NCI-H2171 treated with DMSO at 0.1 percent for 48 hours (cell line): ENCODE data around the gene ETFA.
"Not testable (repeated sequence)": the region's sequence is repeated elsewhere in the genome, so short reads cannot be mapped to it uniquely, and the experiment has no call there.

Source experiments
- DNase-seq: peaks from one replicate; lab custom pipeline; 2025; lab: John Stamatoyannopoulos, UW

The ETFA gene

DNA sequence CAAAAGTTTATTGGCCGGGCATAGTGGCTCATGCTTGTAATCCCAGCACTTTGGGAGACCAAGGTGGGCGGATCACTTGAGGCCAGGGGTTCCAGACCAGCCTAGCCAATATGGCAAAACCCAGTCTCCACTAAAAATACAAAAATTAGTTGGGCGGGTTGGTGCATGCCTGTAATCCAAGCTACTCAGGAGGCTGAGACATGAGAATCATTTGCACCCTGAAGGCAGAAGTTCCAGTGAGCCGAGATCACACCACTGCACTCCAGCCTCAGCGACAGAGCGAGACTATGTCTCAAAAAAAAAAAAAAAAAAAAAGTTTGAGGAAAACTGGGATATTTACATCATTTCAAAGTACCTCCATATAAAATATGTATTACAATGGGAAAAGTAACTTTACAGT, 40.4 kb downstream of the ETFA start:
- DNase-seq, result no peak

DNA sequence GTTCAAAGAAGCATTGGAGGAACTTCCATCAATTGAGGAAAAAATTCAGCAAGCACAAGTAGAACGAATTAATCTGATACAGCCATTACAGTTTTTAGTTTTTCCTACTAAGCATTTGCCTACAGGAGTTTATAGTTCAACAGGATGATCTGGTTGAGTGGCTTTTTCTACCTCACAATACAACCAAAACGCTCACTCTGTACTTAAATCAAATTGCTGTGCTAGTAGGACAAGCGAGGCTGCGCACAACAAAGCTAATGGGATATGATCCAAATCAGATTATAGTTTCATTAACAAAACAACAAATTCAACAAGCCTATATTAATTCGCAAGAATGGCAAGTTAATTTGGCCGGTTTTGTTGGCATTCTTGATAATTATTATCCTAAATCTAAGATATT, 44.2 kb downstream of the ETFA start:
- DNase-seq, result no peak

DNA sequence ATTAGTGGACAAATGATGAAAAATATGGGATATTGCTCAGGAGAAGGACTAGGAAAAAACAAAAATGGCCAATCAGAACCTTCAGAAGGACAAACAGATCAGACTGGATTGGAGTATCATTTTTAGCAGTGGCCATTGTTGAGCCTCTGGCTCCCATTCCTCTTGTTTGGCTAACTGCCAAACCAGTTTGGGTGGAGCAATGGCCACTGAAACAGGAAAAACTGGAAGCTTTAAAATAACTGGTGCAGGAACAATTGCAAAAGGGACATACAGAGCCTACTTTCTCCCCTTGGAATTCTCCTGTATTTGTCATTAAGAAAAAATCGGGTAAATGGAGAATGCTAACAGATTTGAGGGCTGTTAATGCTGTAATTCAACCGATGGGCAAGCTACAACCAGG, 45.5 kb downstream of the ETFA start:
- not testable (repeated sequence) for DNase-seq

DNA sequence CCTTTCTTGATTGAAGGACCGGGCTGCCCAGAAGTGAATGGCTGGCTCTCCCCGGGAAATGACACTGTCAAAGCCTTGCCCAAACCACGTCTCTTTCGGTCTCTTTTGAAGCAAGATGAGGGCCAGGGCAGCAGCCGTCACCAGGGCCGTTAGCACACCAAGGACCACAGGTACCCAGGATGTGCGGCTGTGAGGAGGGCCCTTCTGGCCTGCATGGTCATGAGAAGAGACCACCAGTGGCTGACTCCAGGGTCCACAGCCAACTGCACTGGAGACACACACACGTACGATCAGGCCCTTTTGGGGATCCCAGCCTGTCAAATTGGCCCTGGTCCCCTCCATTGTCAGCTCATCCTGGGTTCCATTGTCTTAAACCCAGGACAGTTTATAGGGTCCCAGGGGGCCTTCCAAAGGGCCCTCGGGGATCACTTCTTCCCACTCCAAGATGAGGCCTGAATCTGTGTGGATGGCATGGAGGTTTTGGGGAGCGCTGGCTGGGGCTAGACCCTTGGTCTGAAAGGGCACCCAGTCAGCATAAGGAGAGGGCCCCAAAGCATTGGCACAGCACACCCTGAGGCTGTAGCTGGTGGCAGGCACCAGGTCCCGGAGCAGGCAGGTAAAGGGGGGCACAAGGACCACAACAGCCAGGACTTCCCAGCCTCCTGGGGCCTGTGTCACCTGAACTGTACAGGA, 50.9 kb downstream of the ETFA start:
- no peak for DNase-seq

DNA sequence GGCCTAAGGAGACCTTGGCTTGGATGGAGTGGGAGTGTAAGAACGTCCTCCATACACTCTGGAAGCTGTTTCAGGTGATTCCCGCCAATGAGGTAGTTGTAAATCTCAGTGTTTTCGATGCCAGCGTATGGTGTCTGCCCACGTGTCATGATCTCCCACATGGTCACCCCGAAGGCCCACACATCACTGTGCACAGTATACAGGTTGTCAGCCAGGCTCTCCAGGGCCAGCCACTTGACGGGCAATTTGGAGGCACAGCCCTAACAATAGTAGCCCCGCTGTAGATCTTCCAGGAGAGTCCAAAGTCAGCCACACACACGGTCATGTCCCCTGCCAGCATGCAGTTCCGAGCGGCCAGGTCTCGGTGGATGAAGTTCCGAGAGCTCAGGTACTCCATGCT, 51.9 kb downstream of the ETFA start:
- no peak for DNase-seq

DNA sequence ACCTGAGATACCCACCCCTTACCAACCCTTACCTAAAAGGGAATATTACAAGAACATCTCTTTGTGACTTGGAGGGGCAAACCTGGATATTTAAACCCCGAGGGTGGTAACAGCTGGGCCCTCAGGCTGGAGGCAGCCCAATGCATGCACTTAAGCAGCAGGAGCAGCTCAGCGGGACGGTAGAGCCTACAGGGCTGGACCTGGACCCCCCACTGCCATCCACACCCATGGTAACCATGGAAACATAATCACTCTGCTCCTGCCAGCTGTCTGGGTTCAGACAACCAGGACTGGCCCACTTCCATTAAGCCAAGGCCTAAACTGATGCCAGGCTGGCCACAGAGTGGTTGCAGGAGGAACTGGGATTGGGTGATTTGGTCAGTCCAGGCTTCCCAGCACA, 52.8 kb downstream of the ETFA start:
- peak; percentile 46 for DNase-seq

DNA sequence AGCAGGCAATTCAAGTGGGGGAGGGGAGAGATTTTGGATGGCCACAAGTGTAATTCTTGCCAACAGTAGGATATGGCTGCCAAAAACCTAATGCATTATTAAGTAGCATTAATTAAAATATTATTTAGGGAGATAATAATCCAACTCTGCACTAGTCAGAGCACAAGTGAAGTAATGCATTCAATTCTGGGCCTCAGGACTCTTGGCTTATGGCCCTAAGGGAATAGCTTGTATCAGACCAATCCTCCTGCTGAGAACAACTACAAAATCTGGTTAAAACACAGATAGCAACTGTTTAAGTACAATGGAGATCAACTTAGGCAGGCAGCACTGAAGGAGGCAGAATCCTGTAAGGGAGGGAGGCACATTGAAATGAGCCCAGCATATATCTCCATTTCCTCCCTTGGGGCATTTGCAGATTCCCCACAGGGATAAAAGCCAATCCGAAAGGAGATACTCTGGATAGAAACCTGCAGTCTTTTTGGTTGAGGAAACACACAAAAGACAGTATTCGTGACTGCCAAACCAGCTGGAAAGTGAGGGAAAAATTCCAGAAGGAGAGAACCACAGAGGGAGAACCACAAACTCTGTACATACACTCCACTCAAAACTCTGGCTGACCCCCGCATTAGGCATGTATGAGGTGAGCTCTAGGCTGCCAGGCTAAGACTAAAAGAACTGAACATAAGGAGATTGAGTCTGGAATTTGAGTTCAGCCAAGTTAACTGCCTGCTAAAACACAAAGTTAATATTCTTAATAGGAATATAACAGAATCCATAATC, 57.4 kb downstream of the ETFA start:
- DNase-seq, result peak; percentile 79

DNA sequence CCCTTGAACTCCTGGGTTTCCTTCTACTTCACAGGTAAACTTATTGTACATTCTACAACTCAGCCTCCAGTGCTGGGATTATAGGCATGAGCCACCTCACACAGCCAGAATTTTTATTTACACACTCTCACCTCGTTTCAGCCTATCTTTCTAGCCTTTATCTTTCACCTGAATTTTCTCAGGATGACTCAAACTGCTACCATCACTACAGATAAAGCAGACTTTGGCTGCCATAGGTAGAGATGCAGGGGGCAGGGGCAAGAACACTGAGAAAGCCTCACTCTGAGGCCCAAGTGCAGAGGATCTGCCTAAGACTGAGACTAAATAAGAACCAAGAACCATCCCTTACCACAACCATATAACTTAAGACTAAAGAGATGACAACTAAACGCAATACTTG, 59.0 kb downstream of the ETFA start:
- no peak for DNase-seq

DNA sequence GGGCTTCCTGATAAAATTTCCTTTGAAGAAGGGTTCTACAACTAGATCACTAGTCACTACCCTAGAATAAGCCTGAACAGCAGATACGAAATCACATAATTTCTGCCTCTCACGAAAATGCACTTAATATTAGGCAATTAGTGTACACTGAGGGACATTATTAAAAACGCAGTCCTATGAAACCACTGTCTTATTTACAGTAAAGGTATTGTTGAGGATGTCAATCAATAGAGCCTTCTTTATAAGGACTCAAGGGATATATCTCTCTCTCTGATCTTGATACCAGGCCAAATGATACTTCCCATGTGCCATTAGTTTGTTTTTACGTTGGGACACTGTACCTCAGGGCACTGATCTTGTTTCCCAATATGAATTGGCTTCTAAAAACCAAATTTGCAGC, 59.6 kb downstream of the ETFA start:
- DNase-seq, result no peak

DNA sequence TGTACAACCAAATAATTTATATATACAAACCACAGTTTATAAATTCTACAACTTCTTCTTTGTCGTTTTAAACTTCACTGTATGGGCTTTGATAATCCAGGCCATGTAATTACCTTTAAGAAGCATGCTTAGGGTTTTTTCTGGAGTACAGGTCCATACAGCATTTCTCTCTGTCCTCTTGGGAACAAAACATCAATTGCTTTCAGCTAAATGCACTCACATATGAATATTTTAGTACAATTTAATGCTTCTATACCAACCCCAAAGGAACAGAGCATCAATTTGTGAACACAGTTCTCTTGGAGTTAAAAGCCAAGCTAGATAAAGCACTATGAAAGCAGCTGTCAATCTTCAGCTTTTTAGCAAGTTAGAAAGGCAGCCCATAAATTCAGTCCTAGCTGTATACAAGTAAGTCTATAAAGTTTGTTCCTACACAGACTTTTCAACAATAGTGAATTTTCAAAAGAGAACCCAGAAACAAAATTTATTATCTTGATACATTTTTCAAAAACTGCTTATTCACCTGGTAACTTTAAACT, 66.1 kb downstream of the ETFA start:
- DNase-seq, result no peak

DNA sequence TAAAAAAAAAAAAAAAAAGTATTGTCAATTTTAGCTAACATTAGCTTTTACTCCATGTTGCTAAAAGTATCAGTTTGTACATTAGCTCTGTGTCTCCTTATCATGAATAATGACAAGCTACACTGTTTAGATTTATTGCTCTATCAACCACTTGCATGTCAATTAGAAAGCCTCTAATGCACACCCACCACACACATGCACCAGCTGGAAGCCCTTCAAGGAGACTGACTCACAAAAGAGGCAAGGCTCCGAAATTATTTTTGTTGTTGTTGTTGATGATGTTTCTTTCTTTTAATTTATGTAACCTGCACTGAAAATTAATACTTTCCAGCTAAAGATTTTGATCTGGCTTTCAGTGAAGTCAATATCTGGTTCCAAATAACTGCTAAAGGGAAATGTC, 71.5 kb downstream of the ETFA start:
- DNase-seq, result peak; percentile 41

DNA sequence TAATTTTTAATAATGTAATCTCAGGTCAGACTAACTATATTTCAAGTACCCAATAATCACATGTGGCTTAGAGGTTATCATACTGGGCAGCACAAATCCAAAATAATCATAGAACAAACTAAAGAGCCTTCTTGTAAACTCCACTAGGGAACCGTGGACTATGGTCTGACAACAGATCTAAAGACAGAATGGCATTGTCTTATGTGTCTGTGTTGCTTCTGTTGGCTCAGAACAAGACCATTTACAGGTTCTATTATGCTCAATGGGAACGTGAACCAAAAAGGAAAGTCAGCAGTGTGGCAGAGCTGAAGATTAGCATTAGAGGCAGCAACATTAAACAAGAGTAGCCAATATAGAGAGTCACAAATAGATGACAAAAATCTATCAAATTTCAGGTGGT, 74.9 kb downstream of the ETFA start:
- DNase-seq, result no peak

DNA sequence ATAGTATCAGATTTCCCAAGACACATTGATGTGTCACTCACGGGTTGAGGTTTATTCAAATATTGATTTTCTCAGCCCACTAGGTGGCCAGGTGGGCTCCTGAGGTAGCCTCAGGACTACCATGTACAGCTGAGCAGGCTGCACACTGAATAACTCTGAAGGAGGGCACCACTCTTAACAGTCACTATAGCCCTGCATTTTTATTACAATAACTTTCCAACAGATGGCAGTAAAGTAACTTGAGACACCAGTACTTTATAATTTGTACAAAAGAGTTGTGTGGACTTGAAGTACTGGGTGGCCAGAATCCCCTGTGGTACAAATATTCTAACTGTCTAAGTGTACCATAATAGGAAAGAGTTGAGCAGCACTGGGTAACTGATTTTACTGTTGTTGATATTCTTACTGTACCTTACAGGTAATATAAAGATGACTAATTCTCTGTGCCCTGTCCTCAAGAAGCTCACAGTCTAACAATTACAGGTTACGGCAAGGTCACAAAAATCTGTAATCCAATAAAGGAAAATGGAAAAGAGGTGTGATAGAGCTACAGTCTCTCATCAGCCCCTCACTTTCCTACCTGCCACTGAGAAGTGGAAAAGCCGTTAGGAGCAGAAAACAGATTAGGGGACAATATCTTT, 76.0 kb downstream of the ETFA start:
- DNase-seq, result peak; percentile 80

DNA sequence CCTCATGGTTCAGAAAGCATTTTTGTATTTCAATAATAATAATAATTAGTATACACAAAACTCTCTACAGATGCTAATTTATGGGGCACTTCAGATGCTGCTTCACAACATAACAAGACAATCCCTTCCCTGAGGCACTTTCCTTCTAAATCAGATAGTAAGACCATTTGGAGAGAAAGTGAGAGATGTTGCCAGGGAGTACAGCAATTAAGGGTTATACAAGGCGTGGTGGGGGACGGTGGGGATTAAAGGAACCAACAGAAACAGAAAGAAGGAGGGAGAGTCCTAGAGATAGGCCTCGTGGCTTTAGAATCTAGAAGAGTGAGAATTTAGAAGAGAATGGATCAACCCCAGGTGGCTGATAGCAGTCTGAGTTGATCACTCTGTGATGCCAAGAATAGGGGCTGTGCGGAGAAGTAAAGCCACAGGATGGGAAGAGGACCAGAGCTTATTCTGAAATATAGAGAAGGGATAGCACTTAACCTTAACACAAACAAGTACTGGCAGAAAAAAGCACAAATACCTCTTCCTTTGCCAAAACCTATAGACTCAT, 76.9 kb downstream of the ETFA start:
- no peak for DNase-seq

DNA sequence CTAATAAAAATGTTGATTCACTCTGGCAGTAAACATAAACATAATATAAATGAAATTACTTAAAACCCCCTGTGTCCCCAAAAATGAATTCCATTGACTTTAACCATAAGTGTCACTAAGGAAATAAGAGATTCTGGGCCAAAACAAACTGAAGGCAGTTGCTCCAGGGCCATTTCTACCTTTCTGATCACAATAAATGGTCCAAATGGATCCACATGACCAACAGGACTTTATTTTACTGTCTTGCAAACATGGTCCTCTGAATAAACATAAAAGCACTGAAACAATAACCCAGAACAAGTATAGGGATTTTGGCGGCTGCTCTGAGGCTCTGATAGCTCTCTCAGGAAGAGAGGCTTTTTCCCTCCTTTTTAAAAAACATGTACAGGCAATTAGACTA, 77.3 kb downstream of the ETFA start:
- DNase-seq, result no peak

DNA sequence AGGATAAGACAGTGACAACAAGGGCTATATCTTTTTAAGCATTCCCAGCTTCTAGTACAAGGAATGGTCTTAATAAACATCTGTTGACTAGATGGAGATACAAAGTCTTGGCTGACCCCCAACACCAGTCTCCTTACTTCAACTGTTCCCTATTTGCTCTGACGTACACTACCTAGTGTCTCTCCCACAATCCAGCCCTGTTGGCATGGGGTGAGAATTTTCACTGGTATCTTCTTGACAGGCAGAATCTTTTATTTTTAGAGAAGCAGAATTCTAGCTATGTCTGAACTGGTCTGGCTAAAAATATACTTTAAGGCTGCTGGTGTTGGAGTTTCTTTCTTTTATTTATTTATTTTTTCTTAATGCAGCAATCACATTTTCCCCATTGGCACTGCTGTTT, 82.0 kb downstream of the ETFA start:
- no peak for DNase-seq

DNA sequence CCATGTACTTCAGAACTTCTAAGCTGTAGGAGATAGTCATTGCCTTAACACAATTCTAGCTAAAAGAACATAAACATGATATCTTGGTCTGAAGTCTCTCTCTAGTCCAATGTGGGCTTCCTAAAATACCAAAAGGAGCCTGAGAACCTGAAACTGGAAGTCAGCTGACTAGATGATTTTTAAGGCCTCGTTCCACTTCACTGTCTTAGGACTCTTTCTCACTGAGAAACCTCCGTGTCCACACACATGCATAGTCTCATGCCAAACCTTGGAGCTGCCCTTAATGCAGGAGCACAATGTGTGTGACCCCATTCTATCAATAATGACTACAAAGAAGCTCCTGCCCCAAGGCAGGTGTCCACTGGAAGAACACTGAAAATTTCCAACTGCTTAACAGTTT, 87.7 kb downstream of the ETFA start:
- no peak for DNase-seq

DNA sequence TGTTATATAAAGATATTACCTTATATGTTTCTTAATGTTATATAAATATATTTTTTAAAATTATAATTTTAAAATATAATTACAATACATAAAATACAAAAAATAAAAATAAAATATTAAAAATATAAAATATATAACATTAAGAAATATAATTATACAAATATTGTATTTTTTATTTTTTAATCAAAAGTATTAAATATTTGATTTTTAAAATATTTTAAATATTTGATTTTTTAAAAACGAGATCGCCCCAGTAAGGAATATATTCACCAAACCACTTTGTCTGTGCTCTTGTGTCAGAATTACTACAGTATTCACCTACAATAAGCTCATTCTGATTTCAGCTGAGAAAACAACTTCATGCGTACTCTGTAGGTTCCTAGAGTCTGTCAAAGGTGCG, 89.1 kb downstream of the ETFA start:
- no peak for DNase-seq

DNA sequence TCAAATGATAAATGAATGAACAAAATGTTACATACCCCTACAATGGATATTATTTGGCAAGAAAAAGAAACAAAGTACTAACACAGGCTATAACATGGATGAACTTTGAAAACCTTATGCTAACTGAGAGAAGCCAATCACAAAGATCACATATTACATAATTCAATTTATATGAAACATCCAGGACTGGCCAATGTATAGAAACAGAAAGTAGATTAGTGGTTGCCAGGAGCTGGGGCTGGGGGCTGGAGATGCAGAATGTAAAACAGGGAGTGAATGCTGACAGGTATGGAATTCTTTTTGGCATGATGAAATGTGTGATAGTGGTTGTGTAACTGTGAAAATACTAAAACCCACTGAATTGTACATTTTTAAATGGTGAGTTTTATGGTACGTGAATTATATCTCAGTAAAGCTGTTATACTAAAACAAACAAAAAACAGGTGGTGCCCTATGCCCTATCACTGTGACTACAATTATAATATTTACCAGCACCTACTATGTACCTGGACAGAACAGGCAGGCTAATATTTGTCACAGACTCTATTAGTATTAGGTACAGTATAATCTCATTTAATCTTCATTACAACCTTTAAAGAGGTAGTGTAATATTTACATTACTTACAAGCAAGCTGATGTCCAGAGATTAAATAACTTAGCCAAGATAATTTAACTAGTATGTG, 90.0 kb downstream of the ETFA start:
- no peak for DNase-seq

DNA sequence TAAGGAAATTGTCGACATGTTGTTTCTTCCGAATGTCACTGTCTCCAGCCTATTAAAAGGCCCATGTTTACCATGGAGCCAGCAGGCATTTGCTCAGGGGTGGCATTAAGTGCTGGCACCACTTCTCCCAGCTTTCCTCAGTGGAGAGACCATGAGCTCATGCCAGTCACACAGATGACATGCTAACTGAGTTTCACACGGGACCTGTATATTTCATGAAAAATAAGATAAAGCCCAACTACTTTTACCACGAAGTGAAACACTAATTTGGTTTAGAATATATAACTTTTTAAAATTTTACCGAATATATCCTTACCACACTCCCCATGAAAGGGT, 93.4 kb downstream of the ETFA start:
- DNase-seq, result no peak

DNA sequence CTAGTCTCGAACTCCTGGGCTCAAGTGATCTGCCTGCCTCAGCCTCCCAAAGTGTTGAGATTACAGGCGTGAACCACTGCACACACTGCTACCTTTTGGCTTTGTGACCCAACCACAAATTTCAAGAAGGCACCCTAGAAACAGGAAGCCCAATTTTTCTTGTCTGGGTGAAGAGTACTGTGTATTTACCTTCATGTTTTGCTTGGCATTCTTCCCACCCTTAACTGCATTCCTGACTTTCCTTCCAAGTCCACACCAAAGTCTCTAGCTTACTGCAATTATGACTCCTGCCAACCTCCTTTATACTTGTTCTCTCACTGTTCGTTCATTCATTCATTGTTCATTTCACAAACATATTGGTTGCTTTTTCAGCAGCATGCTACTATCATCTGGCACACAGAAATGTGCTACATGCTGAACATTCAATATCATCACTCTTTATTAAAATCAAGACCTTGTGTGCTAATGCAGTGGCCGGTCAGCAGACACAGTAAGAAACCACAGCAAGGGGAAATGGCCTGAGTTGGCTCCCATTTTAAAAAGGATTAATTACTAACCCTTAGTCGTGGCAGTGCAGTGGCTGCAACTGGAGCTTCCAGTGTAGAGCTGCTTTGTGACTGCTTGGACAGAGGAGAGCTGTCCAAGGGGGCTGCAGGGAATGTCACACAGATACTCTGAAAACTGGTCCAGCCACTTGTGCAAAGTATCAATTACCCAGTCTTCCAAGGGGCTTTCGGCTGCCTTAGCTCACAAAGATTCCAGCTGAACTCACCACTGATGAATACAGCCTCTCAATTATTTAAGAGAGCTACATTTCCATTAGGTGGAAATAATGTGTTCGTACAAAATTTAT, 94.0 kb downstream of the ETFA start:
- no peak for DNase-seq
